Mucosa of descending colon (tissue), 3 donors: ENCODE measurements around the gene PITPNC1. TPM values are rescaled to one million over a fixed set of nuclear protein-coding genes. Genes with fewer than 3 reads are reported as not detected.
"Not testable (repeated sequence)": the region's sequence is repeated elsewhere in the genome, so short reads cannot be mapped to it uniquely, and the experiment has no call there.

Experiments
- ATAC-seq: fragments of 200-7000 bp; cut with Tn5 transposase; one replicate; pipeline ENCODE4 v1.9.1; 2020; ENCODE audit warnings: mild to moderate bottlenecking, moderate library complexity
- DNase-seq, 3 donors: peaks; one replicate each; pipeline ENCODE4 v3.0.0-alpha.2; 2020
- H3K36me3 ChIP-seq: fragments of 200-600 bp; one replicate; pipeline ENCODE4 v1.8.0; 2021; ENCODE audit warnings: low read depth, mild to moderate bottlenecking
- H3K4me1 ChIP-seq: fragments of 200-600 bp; one replicate; pipeline ENCODE4 v1.8.0; 2021; ENCODE audit warnings: low read depth, mild to moderate bottlenecking
- H3K4me3 ChIP-seq: fragments of 200-600 bp; one replicate; pipeline ENCODE4 v1.8.0; 2021; ENCODE audit warnings: mild to moderate bottlenecking
- H3K9me3 ChIP-seq: fragments of 200-600 bp; one replicate; pipeline ENCODE4 v1.8.0; 2021; ENCODE audit warnings: mild to moderate bottlenecking
- intact Hi-C, 2 donors: fragments of 100-400 bp; cut with DNase I in 1 of 2; cut with micrococcal nuclease in 1 of 2; formaldehyde crosslinking; loops; one replicate each; pipeline versions ENCODE4 v1.11.0 to v1.11.1; 2022; cut with DNase I, micrococcal nuclease
- total RNA-seq, 3 donors: library from RNA; stranded (reverse); fragmentation: NEBNext Ultra II Directional in 2 of 3; extraction: Animal tissue kit (Norgen Biotek cat#: 25700) in 2 of 3; gene quantifications; one replicate each; pipeline versions ENCODE4 v1.2.1 to v1.2.4, GENCODE V29; 2021 to 2023
- TF ChIP-seq, protein P1 (sequence below): fragments of 200-600 bp; IDR thresholded peaks from one replicate; pipeline ENCODE4 v1.8.0; 2022; ENCODE audit warnings: antibody characterized with exemption, mild to moderate bottlenecking
- donor health status: DM: no; HTN: no; CAD: no; lungs with moderate emphysema.
- donor health status: DM: no; HTN: no; CAD: no.
- donor health status: DM: no; HTN: yes; CAD: no.

The PITPNC1 gene
- total RNA-seq, 3 donors from 2014 or later = 10.7 to 11.4 (median 10.9) TPM

DNA sequence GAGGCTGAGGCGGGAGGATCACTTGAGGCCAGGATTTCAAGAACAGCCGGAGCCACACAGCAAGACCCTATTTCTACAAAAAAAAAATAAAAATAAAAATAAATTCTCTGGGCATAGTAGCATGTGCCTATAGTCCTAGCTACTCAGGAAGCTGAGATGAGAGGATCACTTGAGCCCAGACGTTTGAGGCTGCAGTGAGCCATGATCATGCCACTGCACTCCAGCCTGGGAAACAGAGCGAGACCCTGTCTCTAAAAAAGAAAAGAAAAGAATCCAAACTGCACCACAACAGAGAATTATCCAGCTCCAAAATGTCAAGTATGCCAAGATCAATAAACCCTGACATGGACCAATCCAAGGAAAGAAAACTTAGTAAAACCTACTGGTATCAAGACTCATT is 261.8 kb downstream of the PITPNC1 start:
- ATAC-seq = no peak
- H3K36me3 ChIP-seq = no peaks in the 10 kb centered on the region
- H3K4me3 ChIP-seq = no peak overlapping the region
- TF ChIP-seq, protein P1, sequence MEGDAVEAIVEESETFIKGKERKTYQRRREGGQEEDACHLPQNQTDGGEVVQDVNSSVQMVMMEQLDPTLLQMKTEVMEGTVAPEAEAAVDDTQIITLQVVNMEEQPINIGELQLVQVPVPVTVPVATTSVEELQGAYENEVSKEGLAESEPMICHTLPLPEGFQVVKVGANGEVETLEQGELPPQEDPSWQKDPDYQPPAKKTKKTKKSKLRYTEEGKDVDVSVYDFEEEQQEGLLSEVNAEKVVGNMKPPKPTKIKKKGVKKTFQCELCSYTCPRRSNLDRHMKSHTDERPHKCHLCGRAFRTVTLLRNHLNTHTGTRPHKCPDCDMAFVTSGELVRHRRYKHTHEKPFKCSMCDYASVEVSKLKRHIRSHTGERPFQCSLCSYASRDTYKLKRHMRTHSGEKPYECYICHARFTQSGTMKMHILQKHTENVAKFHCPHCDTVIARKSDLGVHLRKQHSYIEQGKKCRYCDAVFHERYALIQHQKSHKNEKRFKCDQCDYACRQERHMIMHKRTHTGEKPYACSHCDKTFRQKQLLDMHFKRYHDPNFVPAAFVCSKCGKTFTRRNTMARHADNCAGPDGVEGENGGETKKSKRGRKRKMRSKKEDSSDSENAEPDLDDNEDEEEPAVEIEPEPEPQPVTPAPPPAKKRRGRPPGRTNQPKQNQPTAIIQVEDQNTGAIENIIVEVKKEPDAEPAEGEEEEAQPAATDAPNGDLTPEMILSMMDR = no peak
- no peak for DNase-seq
- intact Hi-C loops = no loop called here
- no peaks in the 10 kb centered on the region for H3K9me3 ChIP-seq
- no peaks in the 10 kb centered on the region for H3K4me1 ChIP-seq

DNA sequence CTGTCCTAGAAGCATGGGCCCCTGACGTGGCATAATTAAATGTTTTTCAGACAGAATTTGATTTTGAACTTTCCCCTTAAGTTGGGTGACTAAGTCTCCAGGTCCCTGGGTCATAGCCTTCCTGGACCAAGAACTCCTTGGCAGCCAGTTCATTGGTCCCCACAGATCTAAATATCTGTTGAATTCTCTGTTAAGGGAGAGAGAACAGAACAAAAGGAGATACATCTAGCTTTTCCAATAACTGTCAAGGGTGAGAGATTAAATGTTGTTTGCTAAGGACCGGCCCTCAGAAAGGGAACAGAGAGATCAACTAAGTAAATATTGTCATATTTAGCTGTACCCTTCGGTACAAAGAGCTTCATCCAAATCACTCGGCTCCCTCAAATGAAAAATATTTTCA is 262.5 kb downstream of the PITPNC1 start:
- H3K4me3 ChIP-seq = no peak overlapping the region
- no peaks in the 10 kb centered on the region for H3K4me1 ChIP-seq
- TF ChIP-seq, protein P1 = no peak
- no peaks in the 10 kb centered on the region for H3K36me3 ChIP-seq
- H3K9me3 ChIP-seq = no peaks in the 10 kb centered on the region
- ATAC-seq (no peak), DNase-seq (no peak)
- intact Hi-C loops = no loop called here

DNA sequence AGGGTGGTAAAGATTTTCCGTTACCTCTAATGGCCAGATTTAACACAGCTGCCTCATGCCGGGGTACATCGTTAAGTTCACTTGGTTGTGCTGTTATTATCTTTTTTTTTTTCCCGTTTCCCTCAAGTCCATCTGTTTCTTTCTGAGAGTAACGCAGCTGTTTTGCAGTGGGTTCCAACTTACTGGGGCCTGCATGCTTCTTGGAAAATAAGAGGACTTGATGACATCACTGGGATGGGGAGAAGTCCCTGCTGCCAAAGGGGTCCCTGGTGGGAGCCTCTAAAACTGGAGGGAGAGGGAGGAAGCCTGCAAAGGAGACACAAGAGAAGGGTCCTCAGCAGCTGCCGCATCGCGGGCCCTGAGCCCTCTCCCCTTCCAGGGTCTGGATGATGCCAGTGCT is 262.9 kb downstream of the PITPNC1 start:
- ATAC-seq (no peak), DNase-seq (no peak)
- Histone ChIP-seq H3K36me3 (no peaks in the 10 kb centered on the region), H3K4me3 (no peak overlapping the region), H3K4me1 (no peaks in the 10 kb centered on the region), H3K9me3 (no peaks in the 10 kb centered on the region)
- TF ChIP-seq, protein P1 = no peak
- intact Hi-C loops = no loop called here

DNA sequence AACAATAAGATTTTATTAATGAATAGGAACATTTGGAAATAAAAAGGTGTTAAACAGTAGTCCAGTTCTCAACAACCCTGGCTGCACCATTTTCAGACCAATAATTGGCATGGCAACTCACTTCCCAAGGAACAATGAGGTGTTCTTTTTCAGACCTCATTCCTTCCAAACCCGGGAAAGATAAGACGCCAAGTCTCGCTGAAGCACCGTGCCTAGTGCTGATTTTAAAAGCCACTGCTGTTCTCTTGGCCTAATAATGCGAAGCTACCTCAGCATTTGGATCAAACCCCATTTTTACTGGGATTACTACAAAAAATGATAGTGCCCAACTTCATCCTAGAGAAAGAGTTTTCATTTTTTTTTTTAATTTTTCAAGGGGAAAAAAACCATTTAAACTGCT is 265.4 kb downstream of the PITPNC1 start:
- ATAC-seq (no peak), DNase-seq (no peak)
- TF ChIP-seq, protein P1 = no peak
- no peaks in the 10 kb centered on the region for H3K36me3 ChIP-seq
- H3K4me3 ChIP-seq = no peak overlapping the region
- no peaks in the 10 kb centered on the region for H3K4me1 ChIP-seq
- H3K9me3 ChIP-seq = no peaks in the 10 kb centered on the region
- intact Hi-C loops = no loop called here

DNA sequence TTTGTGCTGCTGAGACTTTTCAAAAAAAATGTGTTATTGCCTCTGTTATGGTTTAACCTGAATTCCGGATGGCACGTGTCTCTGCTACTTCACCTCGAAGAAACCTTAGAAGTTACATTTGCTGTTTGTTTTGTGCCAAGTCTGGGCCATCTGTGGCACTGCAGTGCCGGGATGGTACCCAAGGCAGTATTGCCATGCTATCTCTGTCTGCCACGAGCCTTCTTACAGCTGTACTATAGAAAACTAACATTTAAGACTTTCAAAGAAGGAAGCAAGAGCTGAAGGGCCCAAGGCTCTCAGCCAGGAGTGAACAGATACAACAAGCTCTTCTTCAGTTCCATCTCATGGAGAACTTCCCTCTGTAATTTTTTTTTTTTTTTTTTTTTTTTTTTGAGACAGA is 267.0 kb downstream of the PITPNC1 start:
- Histone ChIP-seq H3K4me1 (no peaks in the 10 kb centered on the region), H3K36me3 (no peaks in the 10 kb centered on the region), H3K9me3 (no peaks in the 10 kb centered on the region), H3K4me3 (no peak overlapping the region)
- DNase-seq (no peak), ATAC-seq (no peak)
- intact Hi-C loops = no loop called here
- TF ChIP-seq, protein P1 = no peak

DNA sequence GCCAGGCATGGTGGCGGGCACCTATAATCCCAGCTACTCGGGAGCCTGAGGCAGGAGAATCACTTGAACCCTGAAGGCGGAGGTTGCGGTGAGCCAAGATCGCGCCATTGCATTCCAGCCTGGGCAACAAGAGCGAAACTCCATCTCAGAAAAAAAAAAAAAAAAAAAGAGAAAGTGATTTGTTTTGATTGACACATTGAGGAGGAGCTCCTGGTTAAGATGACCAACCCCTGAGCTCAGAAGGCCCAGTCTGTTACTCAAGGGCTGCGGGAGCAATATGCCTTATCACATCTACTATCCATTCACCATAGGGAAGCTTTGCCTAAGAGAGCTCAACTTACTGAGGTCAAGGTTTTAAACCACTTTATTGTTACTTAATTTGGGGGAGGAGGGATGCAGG is 268.1 kb downstream of the PITPNC1 start:
- intact Hi-C loops, H3K4me1 ChIP-seq, H3K4me3 ChIP-seq, DNase-seq, ATAC-seq, H3K9me3 ChIP-seq, H3K36me3 ChIP-seq: not testable (repeated sequence)
